HG03342 (cell line): Measurements from ENCODE around the gene LSMEM2.
A peak's percentile ranks its signal among the peaks of the same experiment; 100 is the strongest.
"Not testable (repeated sequence)": the region's sequence is repeated elsewhere in the genome, so short reads cannot be mapped to it uniquely, and the experiment has no call there.

Experiments used
- ATAC-seq: cut with Tn5 transposase; IDR thresholded peaks from one replicate; pipeline ENCODE4 v1.9.1; 2021; ENCODE audit warnings: mild to moderate bottlenecking, moderate library complexity; ENCODE audit not compliant: unreplicated experiment

LSMEM2 gene

DNA sequence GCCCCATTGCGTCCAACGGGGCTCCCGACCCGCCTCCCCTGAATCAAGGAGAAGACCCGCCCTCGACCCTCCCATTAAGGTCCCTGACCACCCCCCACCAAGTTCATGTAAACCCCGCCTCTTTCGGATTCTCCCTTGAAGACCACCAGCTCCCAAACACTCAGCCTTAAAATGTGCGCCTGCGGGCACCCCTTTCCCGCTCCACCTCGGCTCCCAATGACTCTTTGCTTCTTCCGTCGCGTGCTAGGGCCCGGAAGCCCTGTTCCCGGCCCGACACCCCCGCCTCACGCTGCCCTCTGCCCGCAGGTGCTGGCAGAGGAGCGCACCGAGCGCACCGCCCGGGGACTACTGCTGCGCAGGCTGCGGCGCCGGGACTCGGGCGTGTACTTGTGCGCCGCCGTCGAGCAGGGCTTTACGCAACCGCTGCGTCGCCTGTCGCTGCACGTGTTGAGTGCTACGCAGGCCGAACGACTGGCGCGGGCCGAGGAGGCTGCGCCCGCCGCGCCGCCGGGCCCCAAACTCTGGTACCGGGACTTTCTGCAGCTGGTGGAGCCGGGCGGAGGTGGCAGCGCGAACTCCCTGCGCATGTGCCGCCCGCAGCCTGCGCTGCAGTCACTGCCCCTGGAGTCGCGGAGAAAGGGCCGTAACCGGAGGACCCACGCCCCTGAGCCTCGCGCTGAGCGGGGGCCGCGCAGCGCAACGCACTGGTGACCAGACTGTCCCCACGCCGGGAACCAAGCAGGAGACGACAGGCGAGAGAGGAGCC lies 2.7 kb upstream of the LSMEM2 start:
- ATAC-seq, result no peak

DNA sequence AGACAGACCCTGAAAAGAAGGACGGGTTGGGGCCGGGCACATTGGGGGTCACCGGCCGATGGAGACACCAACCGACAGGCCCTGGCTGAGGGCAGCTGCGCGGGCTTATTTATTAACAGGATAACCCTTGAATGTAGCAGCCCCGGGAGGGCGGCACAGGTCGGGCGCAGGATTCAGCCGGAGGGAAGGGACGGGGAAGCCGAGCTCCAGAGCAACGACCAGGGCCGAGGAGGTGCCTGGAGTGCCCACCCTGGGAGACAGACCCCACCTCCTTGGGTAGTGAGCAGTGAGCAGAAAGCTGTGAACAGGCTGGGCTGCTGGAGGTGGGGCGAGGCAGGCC lies 2.2 kb upstream of the LSMEM2 start:
- no peak for ATAC-seq

DNA sequence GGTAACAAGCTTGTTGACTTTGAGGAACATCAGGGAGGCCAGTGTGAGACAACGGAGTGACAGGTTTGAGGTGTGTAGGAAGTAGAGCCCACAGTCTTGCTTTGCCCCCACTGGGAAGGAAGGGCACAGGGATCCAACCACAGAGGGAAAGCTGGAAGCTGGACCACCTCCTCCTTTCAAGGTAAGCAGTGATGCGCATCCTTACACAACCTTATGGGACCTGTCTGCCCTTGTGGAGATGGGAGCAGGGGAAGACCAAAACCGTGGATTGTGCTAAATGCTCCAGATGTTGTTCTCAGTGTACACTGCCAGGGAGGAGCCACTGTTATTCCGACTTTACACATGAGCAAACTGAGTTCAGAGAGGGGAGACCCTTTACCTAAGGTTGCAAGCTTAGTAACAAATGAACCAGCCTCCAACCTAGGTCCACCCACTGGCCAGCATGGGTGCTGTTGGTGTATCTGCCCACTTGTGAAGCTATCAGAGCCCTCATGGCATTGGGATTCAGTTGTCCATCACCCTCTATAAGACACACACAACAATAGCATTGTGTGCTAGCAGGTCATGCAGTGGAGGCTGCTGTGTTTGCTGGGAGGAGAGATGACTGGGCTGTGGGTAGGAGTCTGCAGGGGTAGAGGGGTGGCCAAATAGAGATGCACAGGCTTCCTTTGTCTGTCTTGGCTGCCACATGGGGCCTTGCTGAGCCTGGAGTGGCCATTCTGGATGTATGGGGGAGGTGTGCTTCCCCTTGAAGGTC lies 586 bp upstream of the LSMEM2 start:
- ATAC-seq, result no peak

DNA sequence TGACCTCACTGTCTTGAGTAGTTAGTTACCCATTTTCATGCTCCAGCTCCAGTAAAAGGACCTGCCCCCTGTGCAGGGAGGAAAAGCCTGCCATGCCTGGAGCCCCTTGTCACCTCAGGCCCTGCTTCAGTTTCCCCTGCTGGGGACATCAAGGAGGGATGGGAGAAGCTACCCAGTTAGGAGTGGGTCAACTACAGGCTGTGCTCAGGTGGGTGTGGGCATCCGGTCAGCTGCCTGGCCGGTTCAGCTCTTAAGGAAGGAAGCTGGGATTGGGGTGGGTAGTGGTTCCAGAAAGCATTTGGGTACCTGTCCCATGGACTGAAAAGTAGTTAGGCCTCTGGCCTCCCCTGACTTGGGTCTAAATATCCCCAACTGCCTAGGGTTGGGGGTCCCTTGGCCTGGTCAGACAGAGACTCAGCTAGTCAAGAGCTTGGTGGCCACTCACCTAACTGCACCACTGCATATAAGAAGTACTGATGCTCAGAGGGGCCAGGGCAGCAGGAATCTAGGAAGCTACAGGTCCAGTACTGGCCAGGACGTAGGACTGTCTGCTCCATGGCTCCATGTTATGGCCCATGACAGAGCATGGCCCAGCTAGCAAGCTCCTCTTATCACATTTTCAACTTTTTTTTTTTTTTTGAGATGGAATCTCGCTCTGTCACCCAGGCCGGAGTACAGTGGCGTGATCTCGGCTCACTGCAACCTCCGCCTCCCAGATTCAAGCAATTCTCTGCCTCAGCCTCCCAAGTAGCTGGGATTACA lies 549 bp downstream of the LSMEM2 start:
- no peak for ATAC-seq

DNA sequence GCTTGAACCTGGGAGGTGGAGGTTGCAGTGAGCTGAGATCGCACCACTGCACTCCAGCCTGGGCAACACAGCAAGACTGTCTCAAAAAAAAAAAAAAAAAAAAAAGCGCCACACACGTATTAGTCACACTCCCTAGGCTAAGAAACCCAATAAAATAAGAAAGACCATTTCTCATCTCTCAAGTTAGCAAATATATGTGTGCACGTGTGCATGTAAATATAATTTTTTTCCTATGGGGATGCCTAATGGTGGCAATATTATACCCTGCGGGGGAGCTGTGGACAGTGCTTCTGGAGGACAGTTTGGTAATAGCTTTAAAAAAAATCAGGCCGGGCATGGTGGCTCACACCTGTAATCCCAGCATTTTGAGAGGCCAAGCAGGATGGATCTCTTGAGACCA lies 5.2 kb downstream of the LSMEM2 start:
- not testable (repeated sequence) for ATAC-seq

DNA sequence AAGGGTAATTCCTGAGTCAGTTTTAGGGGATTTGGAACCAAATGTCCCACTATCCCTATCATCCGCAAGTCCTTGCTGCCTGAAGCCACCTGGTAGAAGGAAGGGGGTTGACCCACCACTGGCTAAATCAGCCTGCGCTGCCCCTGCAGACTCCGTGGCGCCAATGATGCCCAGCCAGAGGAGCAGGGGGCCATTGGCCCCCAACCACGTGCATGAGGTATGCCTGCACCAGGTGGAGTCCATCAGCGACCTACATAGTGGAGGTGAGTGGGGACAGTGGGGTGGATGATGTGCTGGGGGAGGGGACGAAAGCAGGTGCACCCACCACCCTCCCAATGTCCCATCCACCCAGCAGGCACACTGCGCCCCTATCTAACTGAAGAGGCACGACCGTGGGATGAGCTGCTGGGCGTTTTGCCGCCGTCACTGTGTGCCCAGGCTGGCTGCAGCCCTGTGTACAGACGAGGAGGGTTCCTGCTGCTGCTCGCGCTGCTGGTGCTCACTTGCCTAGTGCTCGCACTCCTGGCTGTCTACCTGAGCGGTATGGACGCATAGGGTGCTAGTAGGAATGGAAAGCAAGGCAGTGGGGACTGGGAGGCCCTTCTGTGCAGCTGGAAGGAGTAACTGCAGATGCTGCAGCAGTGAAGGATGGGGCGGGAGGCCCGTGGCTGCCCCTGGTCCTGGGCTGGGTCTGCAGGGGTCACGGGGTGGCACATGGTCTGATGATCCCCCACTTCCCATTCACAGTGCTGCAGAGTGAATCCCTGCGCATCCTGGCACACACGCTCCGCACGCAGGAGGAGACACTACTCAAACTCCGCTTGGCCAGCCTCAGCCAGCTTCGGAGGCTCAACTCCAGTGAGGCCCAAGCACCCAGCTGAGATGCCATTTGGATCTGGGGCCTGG lies 7.7 kb downstream of the LSMEM2 start:
- ATAC-seq, result no peak

DNA sequence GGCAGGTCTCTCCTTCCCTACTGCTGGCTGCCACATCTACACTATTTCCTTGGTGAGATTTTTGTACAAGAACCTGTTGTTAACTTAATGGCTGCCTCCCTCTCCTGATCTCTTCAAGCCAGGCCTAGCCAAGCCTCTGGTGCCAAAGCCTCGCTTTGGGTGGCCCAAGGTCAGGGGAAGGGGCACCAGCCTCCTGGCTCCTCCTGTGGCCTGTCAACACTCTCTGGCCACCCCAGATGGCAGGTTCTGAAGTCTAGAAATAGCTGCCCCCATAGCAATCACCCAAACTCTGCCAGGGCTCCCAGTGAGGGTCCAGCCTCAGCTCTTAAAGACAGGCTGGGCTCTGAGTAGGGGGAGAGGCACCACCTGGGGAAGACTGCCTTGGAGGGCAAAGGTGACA lies 8.4 kb downstream of the LSMEM2 start:
- ATAC-seq, result no peak

DNA sequence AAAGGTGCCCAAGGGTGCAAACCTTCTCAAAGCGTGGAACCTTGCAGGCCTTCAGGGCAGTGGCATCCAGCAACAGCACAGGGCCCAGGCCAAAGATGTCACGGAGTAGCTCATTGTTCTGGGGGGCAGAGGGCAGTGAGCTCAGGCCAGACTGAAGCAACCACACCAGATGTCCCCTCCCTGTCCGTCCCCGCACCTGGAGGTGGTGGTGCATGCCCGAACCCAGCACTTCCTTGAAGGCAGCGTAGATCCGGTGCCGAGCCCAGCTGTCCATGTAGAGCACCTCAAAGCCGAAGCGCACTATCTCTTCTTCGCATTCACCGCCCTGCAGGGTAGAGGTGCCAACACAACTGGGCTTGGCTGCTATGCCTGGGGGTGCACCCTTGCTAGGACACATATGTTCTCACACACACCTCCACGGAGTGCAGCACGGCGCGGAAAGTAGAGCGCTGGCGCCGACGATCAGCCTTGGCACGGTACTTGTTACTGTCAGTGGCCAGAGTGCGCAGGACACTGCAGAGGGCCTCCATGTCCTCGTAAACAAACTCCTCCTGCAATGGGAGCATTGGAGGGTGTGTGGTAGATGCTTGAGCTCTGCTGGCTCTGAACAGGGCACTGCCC lies 9.6 kb downstream of the LSMEM2 start:
- ATAC-seq, result no peak

DNA sequence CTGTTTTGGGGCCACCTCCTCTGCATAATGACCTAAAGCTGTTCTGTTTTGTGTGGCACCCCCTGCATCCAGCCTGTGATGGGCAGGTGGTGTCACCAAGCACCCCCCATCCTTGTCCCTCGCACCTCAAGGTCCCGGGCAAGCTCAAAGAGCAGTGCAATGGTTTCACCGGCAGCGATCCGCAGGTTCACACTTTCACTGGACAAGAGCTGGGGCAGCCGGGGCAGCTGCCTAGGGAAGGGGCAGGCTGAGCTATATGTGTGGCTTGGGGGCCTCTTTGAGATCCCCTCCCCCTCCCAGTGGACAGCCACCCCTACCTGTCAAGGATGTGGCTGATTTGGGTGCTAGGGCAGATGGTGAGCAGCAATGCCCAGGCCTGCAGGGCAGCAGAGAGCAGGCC lies 10.2 kb downstream of the LSMEM2 start:
- ATAC-seq, result no peak

DNA sequence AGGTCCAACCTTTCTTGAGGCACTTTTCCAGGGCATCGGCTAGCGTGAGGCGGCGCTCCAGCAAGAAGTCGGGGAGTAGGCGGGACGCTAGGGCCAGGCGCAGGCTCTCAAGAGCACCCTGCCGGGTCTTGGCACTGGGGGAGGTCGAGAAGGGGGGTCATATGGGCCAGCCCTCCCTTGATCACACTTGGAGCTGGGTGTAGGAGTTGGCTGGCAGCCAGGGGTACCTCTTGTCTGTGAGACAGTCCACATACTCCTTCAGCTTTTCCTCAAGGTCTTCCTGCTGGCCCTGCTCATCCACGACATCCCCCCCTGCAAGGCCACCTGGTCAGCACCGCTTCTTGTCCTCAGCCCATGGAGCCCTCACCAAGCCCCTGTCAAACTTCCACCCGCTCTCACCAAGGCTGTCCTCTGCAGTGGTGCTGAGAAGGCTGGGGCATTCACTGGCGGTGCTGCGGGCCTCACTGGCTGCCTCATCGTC lies 11.3 kb downstream of the LSMEM2 start:
- no peak for ATAC-seq

DNA sequence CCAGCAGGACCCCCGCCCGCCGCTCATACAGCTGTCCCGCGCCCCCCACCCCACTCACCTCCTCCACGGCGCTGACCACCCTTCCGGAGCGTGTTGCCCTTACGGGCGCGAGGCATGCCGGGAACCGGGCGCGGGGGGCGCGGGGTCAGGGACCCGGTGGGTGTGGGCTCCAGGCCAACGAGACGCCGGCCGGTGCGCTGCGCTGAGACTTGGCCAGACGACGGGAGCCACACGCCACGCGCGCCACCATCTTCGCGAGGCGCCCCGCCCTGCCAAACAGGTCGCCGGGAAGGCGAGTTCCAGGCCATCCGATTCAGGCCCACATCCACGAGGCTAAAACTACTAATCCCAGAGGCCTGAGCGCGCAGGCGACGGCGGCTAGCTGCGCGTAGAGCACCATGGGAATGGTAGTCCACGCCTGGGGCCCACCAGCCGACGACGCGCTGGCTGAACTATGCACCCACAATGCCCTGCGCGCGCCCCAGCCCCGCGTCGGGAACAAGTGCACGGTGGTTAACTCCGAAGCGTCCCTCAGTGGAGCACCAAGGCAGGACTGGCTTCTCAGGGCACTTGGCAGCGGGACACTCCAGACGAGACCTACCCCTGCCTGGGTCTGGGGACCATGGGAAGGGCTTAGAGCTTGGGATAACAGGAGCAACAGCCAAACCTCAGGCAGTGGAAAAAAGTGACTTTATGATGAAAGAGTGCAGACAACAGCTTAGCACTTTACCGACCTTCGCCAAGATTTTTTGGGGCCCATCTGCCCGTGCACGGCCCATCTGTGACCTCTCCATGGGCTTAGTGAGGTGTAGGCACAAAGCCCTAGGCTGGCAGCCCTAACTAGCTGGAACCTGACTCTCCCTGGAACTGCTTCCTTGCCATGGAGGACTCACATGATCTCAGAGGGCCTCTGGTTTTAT lies 13.5 kb downstream of the LSMEM2 start, which contains the start of gene IFRD2:
IFRD2 (minus strand) TSS at position 271 of the 920 bp plus-strand sequence; CDS start at position 116, 155 bp downstream.
- ATAC-seq, result peak; percentile 96

DNA sequence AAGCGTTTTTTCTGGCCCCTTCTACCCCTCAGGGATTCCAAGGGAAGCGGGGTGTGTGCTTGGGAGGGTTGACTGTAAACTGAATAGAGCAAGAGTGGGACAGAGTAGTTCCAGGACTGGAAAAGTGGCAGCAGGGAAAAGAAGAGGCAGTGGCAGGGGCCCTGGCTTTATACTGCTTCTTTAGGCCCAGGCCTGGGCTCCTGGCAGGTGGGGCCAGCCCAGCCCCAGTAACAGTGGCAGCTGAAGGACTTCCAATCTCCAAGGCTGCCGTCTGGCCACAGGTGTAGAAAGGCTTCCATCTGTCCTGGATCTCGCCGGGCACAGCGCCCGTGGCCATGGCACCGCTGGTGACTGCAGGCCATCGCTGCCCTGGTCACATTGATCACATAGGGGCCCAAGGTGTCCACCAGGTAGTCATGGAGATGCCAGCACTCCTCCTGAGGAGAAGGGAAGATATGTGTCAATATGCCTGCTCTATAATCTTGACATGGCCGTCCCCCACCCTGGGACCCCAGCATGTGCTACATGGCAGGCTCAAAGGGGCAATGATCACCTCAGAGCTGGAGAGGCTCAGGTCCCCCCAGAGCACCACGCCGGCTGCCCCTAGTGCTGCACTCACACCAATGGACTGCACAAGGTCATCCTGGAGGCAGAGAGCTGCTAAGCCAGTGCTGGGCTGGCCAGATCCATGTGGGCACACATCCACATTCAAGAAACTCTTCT lies 14.4 kb downstream of the LSMEM2 start:
- ATAC-seq, result no peak

DNA sequence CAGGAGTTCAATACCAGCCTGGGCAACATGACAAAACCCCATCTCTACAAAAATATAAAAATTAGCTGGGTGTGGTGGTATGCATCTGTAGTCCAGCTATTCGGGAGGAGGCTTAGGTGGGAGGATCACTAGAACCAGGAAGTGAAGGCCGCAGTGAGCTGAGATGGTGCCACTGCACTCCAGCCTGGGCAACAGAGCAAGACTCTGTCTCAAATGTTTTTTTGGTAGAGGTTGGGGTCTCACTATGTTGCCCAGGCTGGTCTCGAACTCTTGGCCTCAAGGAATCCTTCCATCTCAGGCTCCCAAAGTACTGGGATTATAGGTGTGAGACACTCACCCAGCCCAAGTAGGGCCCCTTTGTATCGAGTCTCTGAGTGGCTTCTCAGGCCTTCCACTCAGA lies 15.2 kb downstream of the LSMEM2 start:
- no peak for ATAC-seq

DNA sequence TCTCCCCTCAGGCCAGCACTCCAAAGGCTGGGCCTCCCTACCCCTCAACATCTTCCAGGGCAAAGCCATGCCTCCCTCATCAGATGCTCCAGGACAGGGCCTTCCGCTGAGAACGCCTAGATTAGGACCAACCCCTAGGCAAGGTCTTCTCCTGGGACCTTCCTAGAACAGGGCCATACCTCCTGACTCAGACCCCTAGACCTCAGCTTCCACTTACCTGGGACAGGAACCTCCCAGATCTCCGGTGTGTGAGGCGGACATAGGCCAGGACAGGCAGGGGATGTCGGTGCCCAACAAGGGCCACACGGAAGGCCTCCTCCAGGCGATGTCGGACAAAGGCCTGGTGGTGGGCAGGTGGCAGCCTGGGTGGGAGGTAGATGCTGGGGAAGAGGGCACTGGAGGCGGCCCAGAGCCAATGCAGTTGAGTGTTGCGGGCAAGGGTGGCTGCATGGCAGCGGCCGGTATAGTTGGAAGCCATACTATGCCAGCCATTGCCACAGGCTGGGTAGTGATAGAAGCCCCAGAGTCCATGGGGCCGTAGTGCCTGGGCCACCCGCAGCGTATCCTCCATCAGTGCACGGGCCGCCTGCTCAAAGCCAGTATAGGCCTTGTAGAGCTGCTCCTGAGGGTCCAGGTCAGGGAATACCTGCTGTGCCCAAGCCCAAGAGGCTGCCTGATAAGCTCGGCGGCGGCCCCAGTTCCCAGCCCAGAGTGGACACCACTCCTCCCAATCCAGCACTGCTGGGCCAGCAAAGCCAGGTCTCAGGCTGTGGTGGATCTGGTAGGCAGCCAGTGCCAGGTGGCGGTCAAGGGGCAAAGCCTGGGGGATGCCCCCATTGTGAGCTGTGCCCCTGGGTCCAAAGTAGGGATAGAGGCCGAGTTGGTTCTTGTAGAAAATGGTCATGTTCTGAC lies 15.9 kb downstream of the LSMEM2 start:
- no peak for ATAC-seq

DNA sequence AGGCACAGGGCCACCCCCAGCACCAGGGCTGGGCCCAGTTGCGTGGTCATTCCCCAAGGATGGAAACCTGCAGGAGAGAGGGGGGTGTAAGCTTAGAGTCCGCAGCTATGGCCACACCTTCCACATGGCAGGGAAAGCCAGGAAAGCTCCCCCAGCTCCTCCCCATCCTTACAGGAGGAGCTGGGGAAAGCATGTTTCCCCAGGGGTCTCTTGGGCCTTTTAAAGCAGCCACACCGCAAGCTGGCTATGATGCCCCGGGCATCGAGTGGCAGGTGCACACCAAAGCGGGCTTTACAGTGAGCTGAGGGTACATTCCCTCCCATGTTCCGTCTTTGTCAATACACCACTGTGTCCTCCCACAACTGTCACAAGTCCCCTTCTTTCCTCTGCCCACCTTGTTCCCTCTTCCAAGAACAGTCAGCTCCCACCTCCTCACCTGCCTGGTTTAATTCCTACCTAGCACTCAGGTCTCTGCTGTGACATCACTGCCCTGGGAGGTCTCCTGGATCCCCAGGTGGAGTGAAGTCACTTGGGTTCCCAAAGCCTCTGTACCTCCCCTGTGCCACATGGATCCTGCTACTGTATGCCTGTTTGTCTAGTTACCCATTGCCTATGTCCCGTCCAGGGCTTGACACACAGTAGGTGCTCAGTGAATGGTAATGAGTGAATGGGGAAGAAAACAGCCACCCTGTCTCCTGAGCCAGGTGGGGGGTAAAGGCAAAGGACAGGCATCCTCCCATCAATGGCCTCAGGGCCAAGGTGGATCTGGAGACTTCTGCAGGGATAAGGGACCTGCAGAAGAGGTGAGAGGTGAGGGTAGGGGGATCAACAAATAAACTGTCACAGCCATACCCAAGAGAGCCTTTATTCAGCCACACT lies 16.9 kb downstream of the LSMEM2 start:
- ATAC-seq, result no peak

DNA sequence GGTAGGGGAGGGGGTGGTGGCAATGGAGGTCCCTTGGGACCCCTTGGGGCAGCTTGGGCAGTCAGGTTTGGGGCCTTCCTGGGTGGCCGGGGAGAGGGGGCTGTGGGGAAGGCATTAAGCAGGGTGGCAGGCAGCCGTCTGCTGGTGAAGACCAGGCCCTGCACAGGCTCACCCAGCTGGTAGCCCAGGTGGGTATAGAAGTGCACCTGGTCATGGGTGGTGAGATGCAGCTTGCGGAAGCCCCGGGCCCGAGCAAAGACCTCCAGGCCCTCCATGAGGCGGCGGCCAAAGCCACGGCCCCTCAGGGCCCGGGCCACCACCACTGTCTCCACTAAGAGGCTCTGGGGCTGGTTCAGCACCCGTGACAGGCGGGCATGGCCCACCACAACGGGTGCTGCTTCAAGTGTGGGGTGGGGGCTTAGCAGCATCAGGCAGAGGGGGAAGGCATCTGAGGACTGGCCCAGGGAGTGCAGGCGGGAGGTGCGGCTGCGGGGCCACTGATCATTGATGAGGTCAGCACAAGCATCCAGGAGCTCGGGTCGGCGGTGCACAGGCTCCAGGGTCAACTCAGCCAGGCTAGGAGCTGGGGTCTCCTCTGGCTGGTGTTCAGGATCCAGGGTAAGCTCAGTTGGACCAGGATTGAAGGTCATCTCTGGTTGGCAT lies 18.0 kb downstream of the LSMEM2 start:
- no peak for ATAC-seq
